GM19395 (cell line): ENCODE results near the gene SLC66A2.

Source experiments
- ATAC-seq: cut with Tn5 transposase; IDR thresholded peaks from one replicate; pipeline ENCODE4 v1.9.1; 2021; ENCODE audit warnings: mild to moderate bottlenecking, moderate library complexity; ENCODE audit not compliant: unreplicated experiment

SLC66A2 gene

GRCh38 chr18:79921984-79922965 lies 29.2 kb downstream of the SLC66A2 start:
- no peak for ATAC-seq

- no peak for ATAC-seq
These were observed 32.4 kb downstream of the SLC66A2 start for GRCh38 chr18:79919089-79919488.

GRCh38 chr18:79918615-79919011 lies 32.8 kb downstream of the SLC66A2 start:
- ATAC-seq: no peak

GRCh38 chr18:79917853-79918614 lies 33.4 kb downstream of the SLC66A2 start:
- no peak for ATAC-seq

- no peak for ATAC-seq
These were observed 34.1 kb downstream of the SLC66A2 start for GRCh38 chr18:79917169-79917852.

GRCh38 chr18:79916546-79917168 lies 34.8 kb downstream of the SLC66A2 start:
- no peak for ATAC-seq

GRCh38 chr18:79916128-79916494 lies 35.3 kb downstream of the SLC66A2 start:
- ATAC-seq: no peak

- no peak for ATAC-seq
These were observed 36.0 kb downstream of the SLC66A2 start for GRCh38 chr18:79915161-79916127.

GRCh38 chr18:79914614-79915160 lies 36.8 kb downstream of the SLC66A2 start:
- no peak for ATAC-seq

GRCh38 chr18:79912994-79913831 lies 38.2 kb downstream of the SLC66A2 start:
- no peak for ATAC-seq

- no peak for ATAC-seq
These were observed 39.0 kb downstream of the SLC66A2 start for GRCh38 chr18:79912409-79912991.

GRCh38 chr18:79911344-79912270 lies 39.8 kb downstream of the SLC66A2 start:
- ATAC-seq: no peak

- no peak for ATAC-seq
These were observed 40.7 kb downstream of the SLC66A2 start for GRCh38 chr18:79910563-79911343.

GRCh38 chr18:79906706-79907105 lies 44.7 kb downstream of the SLC66A2 start:
- ATAC-seq: no peak

- no peak for ATAC-seq
These were observed 45.5 kb downstream of the SLC66A2 start for GRCh38 chr18:79905993-79906392.

- no peak for ATAC-seq
These were observed 46.0 kb downstream of the SLC66A2 start for GRCh38 chr18:79905389-79905911.
